ENCODE measurements around the gene SLC4A7.

Gene SLC4A7

DNA sequence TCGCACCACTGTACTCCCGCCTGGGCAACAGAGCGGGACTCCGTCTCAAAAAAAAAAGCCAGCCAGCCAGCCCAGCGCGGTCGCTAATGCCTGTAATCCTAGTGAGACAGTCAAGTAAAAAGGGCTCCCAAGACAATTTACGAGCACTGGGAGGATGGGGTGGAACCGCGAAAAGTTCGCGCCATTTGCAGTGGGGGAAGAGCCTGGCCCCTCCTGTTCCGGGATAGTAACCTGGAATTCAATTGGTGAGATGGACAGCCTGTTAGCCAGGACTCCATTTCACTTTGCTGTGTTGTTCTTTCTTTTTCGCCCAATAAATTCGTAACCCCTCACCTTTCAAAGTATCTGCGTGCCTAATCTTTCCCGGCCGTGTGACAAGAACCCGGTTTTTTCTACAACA is 19.5 kb downstream of the SLC4A7 start:
- Histone ChIP-seq H3K79me2 (ENCODE audit: insufficient read depth, low read depth) (no peaks in the 10 kb centered on the region), H3K36me3 (ENCODE audit: insufficient read depth) (no peaks in the 10 kb centered on the region), H3K4me3 (IDR thresholded peaks at IDR 0.05; ENCODE audit: insufficient read depth, low read depth, low read length) (no peak overlapping the region), H3K4me1 (ENCODE audit: low read depth, poor library complexity, severe bottlenecking) (no peaks in the 10 kb centered on the region), H4K20me1 (ENCODE audit: insufficient read depth) (no peaks in the 10 kb centered on the region), H3K27me3 (ENCODE audit: insufficient read depth, low read depth) (no peaks in the 10 kb centered on the region), H3K9ac (no peak overlapping the region), H3K27ac (no peak overlapping the region), H2AFZ (ENCODE audit: low read depth) (no peak overlapping the region), H3K4me2 (no peak overlapping the region)
- TF ChIP-seq, protein P1, sequence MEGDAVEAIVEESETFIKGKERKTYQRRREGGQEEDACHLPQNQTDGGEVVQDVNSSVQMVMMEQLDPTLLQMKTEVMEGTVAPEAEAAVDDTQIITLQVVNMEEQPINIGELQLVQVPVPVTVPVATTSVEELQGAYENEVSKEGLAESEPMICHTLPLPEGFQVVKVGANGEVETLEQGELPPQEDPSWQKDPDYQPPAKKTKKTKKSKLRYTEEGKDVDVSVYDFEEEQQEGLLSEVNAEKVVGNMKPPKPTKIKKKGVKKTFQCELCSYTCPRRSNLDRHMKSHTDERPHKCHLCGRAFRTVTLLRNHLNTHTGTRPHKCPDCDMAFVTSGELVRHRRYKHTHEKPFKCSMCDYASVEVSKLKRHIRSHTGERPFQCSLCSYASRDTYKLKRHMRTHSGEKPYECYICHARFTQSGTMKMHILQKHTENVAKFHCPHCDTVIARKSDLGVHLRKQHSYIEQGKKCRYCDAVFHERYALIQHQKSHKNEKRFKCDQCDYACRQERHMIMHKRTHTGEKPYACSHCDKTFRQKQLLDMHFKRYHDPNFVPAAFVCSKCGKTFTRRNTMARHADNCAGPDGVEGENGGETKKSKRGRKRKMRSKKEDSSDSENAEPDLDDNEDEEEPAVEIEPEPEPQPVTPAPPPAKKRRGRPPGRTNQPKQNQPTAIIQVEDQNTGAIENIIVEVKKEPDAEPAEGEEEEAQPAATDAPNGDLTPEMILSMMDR (conservative IDR thresholded peaks at IDR 0.05; ENCODE audit: low read depth, low read length) = no peak

GRCh38 chr3:27462228-27462627 is 22.0 kb downstream of the SLC4A7 start:
- H3K4me3 ChIP-seq (IDR thresholded peaks at IDR 0.05; ENCODE audit: insufficient read depth, low read depth, low read length) = no peak overlapping the region

GRCh38 chr3:27458929-27459328 is 25.3 kb downstream of the SLC4A7 start:
- no peak overlapping the region for H3K4me3 ChIP-seq (IDR thresholded peaks at IDR 0.05; ENCODE audit: insufficient read depth, low read depth, low read length)
- H3K79me2 ChIP-seq (ENCODE audit: insufficient read depth, low read depth) = no peaks in the 10 kb centered on the region
- H3K27me3 ChIP-seq (ENCODE audit: insufficient read depth, low read depth) = no peaks in the 10 kb centered on the region
- H2AFZ ChIP-seq (ENCODE audit: low read depth) = no peak overlapping the region
- H3K4me2 ChIP-seq = no peak overlapping the region
- H4K20me1 ChIP-seq (ENCODE audit: insufficient read depth) = no peaks in the 10 kb centered on the region
- no peak overlapping the region for H3K9ac ChIP-seq
- no peak overlapping the region for H3K27ac ChIP-seq
- H3K4me1 ChIP-seq (ENCODE audit: low read depth, poor library complexity, severe bottlenecking) = no peaks in the 10 kb centered on the region
- TF ChIP-seq, protein P1 (conservative IDR thresholded peaks at IDR 0.05; ENCODE audit: low read depth, low read length) = no peak
- no peaks in the 10 kb centered on the region for H3K36me3 ChIP-seq (ENCODE audit: insufficient read depth)

More at GRCh38 chr3:27462228-27462627, 22.0 kb downstream of the SLC4A7 start:
- Histone ChIP-seq H3K4me1 (ENCODE audit: low read depth, poor library complexity, severe bottlenecking) (no peaks in the 10 kb centered on the region), H3K36me3 (ENCODE audit: insufficient read depth) (no peaks in the 10 kb centered on the region), H2AFZ (ENCODE audit: low read depth) (no peak overlapping the region), H3K4me2 (no peak overlapping the region), H4K20me1 (ENCODE audit: insufficient read depth) (no peaks in the 10 kb centered on the region), H3K9ac (no peak overlapping the region), H3K27ac (no peak overlapping the region), H3K27me3 (ENCODE audit: insufficient read depth, low read depth) (no peaks in the 10 kb centered on the region), H3K79me2 (ENCODE audit: insufficient read depth, low read depth) (no peaks in the 10 kb centered on the region)
- TF ChIP-seq, protein P1 (conservative IDR thresholded peaks at IDR 0.05; ENCODE audit: low read depth, low read length) = no peak

DNA sequence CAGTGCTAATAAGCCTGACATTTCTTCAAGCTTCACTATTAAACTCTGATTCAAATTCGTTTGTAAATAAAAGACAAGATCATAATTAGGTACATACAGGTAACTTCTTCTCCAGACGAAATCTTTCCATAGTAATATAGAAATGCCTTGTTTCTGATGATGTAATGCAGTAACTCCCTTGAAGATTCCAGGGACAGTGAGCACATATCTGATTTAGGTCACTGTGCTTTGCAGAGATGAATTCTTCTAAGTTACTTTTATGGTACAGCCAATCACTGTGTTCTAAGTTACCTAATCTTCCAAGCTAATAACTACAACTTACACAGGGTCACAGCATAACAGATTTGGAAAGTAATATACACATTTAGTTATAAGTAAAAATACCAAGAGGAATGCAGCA is 27.6 kb downstream of the SLC4A7 start:
- H3K4me1 ChIP-seq (ENCODE audit: low read depth, poor library complexity, severe bottlenecking) = peaks cover 14% of the 10 kb centered on the region
- no peak overlapping the region for H2AFZ ChIP-seq (ENCODE audit: low read depth)
- TF ChIP-seq, protein P1 (conservative IDR thresholded peaks at IDR 0.05; ENCODE audit: low read depth, low read length) = no peak
- H3K27me3 ChIP-seq (ENCODE audit: insufficient read depth, low read depth) = no peaks in the 10 kb centered on the region
- H3K27ac ChIP-seq = no peak overlapping the region
- no peak overlapping the region for H3K9ac ChIP-seq
- no peaks in the 10 kb centered on the region for H4K20me1 ChIP-seq (ENCODE audit: insufficient read depth)
- H3K4me2 ChIP-seq = no peak overlapping the region
- H3K79me2 ChIP-seq (ENCODE audit: insufficient read depth, low read depth) = no peaks in the 10 kb centered on the region
- H3K36me3 ChIP-seq (ENCODE audit: insufficient read depth) = no peaks in the 10 kb centered on the region
- H3K4me3 ChIP-seq (IDR thresholded peaks at IDR 0.05; ENCODE audit: insufficient read depth, low read depth, low read length) = no peak overlapping the region

Measured in KMS-11 (cell line).